Activated CD4-positive, alpha-beta memory T cell treated with anti-CD3 and anti-CD28 coated beads, Interleukin-2, amount 10 ng/mL, durations not matched to agents 7 days and 5 days (primary cell): Measurements from ENCODE around the gene GJC1. TPM values are rescaled to one million over a fixed set of nuclear protein-coding genes. Genes with fewer than 3 reads are reported as not detected.

Source experiments
- CTCF ChIA-PET: fragments of 350-600 bp; sonication (Branson Sonifier 250); formaldehyde crosslinking; loops from one replicate; lab custom pipeline; 2021; ENCODE audit warnings: antibody characterized with exemption, inconsistent platforms; lab: Charles Lee
- POLR2A ChIA-PET: fragments of 350-600 bp; sonication (Branson Sonifier 250); formaldehyde crosslinking; loops from one replicate; lab custom pipeline; 2021; ENCODE audit warnings: antibody characterized with exemption; lab: Charles Lee
- DNase-seq: peaks from one replicate; pipeline ENCODE4 v3.0.0-alpha.2; 2020
- H3K27ac Mint-ChIP-seq: one replicate; pipeline ENCODE4 v1.8.0; 2021; ENCODE audit warnings: mild to moderate bottlenecking, mixed read lengths
- H3K27me3 Mint-ChIP-seq: one replicate; pipeline ENCODE4 v1.8.0; 2021; ENCODE audit warnings: mixed read lengths
- H3K36me3 Mint-ChIP-seq: one replicate; pipeline ENCODE4 v1.8.0; 2021; ENCODE audit warnings: low read depth, mixed read lengths
- H3K4me1 Mint-ChIP-seq: one replicate; pipeline ENCODE4 v1.8.0; 2021; ENCODE audit warnings: mixed read lengths
- H3K4me3 Mint-ChIP-seq: one replicate; pipeline ENCODE4 v1.8.0; 2021; ENCODE audit warnings: mild to moderate bottlenecking, mixed read lengths
- H3K9me3 Mint-ChIP-seq: one replicate; pipeline ENCODE4 v1.8.0; 2021; ENCODE audit warnings: mixed read lengths
- total RNA-seq, 2 experiments: library from RNA; stranded (reverse); gene quantifications; one replicate each; pipeline ENCODE4 v1.2.3, GENCODE V29; 2021

GJC1 gene
- total RNA-seq, 2 experiments from 2014 or later, result 0.78 to 0.88 TPM

DNA sequence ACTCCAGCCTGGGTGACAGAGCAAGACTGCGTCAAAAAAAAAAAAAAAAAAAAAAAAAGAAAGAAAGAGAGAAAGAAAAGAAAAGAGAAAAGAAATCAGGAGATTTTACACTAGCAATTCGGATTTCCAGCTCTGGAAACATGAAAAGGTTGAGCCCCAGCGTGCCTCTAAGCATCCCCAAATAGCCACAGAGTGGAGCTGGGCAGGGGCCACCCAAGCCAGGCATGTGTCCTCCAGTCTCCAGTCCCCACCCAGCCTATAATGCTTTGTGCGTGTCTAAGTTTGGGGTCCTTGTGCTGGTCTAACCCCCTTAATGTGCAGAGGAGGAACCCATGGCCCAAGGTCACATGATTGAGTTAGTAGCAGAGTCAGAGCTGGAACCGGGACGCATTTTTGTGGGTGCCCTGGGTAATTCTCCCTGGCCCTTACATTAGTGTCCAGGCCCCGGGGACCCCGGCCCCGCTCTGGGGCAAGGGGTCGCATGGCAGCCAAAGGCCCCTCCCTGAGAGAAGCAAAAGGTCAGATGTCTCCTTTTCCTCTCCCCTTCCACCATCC is 51.4 kb downstream of the GJC1 start:
- CTCF ChIA-PET, result interaction anchor here (0.6 to 11.7 kb wide), 15 partner anchors 15 to 419 kb away, joined by 3 to 144 read pairs (median 3); partner anchors contain the start of genes ACBD4 and EFTUD2
- Mint-ChIP-seq H3K27ac (no peak overlapping the region), H3K4me3 (peak overlapping the region; percentile 17)

DNA sequence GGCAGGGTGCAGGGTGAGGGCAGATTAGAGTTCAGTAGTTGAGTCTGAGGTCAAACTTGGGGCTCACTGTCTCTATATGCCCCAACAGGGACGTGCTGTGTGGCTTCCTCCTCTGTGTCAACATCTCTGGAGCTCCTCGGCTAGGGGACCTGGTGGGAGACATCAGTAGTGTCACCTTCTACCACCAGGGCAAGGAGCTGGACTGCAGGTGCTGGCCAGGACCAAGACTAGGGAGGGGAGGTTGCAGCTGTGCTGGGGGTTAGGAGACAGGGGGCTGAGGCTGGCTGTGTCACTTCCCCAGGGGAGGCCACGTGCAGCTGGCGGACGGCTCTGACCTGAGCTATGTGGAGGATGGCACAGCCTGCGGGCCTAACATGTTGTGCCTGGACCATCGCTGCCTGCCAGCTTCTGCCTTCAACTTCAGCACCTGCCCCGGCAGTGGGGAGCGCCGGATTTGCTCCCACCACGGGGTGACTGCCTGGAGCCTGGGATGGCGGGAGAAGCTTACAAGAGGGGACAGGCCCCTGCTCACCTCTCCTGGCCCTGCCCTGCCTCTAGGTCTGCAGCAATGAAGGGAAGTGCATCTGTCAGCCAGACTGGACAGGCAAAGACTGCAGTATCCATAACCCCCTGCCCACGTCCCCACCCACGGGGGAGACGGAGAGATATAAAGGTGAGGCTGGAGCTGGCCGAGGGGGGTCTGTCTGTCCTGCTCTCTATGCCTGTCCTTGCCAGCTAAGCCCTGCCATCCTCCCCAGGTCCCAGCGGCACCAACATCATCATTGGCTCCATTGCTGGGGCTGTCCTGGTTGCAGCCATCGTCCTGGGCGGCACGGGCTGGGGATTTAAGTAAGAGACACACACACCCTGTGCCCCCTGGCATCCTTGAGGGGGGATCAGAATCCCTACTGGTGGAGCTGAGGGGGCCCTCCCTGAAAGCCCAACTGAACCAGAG is 52.4 kb downstream of the GJC1 start:
- peaks cover 15% of the 10 kb centered on the region for H3K4me1 Mint-ChIP-seq
- no peak for DNase-seq
- no peaks in the 10 kb centered on the region for H3K9me3 Mint-ChIP-seq
- ChIA-PET POLR2A (interaction anchor here (1.0 to 1.9 kb wide), 2 partner anchors 51 to 121 kb away, joined by 3 to 5 read pairs; partner anchors contain the start of gene EFTUD2), CTCF (interaction anchor here (0.5 to 11.7 kb wide), 11 partner anchors 14 to 437 kb away, joined by 3 to 144 read pairs (median 3); partner anchors contain the start of genes ACBD4 and EFTUD2)
- H3K27ac Mint-ChIP-seq, result no peak overlapping the region
- H3K4me3 Mint-ChIP-seq, result no peak overlapping the region
- peaks cover 8% of the 10 kb centered on the region for H3K27me3 Mint-ChIP-seq
- no peaks in the 10 kb centered on the region for H3K36me3 Mint-ChIP-seq

More for the DNA sequence above, 51.4 kb downstream of the GJC1 start:
- POLR2A ChIA-PET, result interaction anchor here (0.5 to 1.0 kb wide), 2 partner anchors 86 to 120 kb away, joined by 3 read pairs; partner anchors contain the start of gene EFTUD2
- no peaks in the 10 kb centered on the region for H3K9me3 Mint-ChIP-seq
- no peak for DNase-seq
- H3K4me1 Mint-ChIP-seq, result peaks cover 15% of the 10 kb centered on the region
- no peaks in the 10 kb centered on the region for H3K36me3 Mint-ChIP-seq
- peaks cover 8% of the 10 kb centered on the region for H3K27me3 Mint-ChIP-seq

DNA sequence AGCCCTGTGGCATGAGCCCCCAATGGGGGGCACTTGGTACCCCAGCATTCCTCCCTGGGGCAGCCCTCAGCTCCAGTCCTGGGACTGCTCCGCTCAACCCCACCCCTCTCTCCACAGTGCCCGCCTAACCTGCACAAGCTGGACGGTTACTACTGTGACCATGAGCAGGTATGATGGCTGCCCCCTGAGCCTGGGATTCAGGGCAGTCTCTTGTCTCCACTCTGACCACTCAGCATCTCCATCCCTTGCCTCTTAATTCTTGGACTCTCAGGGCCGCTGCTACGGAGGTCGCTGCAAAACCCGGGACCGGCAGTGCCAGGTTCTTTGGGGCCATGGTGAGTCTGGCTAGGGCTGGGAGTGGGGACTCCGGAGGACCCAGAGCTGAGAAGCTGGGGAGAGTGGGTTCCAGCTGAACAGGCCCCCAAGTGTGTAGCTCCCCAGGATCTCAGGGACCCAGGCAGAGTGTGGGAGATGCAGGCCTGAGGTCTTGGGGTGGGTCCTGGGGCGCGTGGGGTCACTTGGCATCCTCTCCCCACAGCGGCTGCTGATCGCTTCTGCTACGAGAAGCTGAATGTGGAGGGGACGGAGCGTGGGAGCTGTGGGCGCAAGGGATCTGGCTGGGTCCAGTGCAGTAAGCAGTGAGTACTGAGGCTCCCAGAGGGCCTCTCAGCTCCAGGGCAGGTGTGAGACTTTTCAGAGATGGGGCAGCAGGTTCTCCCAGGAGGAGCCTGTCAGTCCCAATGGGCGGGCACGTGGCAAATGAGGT is 53.3 kb downstream of the GJC1 start:
- Mint-ChIP-seq H3K36me3 (no peaks in the 10 kb centered on the region), H3K9me3 (no peaks in the 10 kb centered on the region), H3K4me1 (peaks cover 15% of the 10 kb centered on the region), H3K27me3 (peaks cover 8% of the 10 kb centered on the region), H3K27ac (no peak overlapping the region), H3K4me3 (no peak overlapping the region)
- CTCF ChIA-PET, result interaction anchor here (0.5 to 11.7 kb wide), 2 partner anchors 89 to 437 kb away, joined by 3 to 144 read pairs; no protein-coding TSS in a partner anchor
- DNase-seq, result no peak
- POLR2A ChIA-PET, result interaction anchor here (1.3 to 1.9 kb wide), 3 partner anchors 52 to 122 kb away, joined by 3 to 5 read pairs (median 4); partner anchors contain the start of gene EFTUD2

DNA sequence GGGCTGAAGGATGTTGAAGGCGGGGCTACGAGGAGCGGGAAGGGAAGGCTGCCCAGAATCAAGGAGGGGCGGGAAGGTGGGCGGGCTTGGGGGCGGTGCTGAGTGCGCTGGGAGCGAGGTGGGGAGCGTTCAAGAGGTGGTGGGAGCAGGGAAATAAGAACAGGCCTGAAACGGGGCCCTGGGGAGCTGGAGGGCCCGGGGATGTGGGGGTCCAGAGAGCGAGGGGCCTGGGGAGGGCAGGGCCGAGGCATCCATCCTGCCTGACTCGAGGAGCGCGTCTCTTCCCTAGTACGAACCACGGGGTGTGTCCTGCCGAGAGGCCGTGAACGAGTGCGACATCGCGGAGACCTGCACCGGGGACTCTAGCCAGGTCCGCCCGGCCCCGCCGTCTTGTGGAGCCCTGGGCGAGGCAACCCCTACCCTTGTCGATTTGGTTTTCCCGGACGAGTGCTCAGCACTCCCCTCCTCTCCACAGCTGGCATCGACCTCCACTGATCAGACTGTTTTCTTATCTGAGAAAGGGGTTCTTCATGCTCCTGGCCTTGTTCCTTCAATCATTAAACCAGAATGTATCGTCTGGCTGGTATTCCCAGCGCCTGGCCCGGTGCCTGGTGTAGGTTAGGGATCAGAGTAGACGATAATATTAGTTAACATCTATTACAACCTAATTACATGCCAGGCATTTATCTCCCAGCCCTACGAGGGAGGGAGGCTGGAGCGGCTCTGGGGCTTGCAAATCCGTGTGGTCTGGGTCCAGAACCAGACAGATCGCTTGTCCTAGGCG is 54.1 kb downstream of the GJC1 start:
- CTCF ChIA-PET, result interaction anchor here (0.6 to 11.7 kb wide), 14 partner anchors 13 to 359 kb away, joined by 3 to 144 read pairs (median 4); partner anchors contain the start of gene ACBD4
- Mint-ChIP-seq H3K27me3 (peaks cover 8% of the 10 kb centered on the region), H3K4me1 (peaks cover 15% of the 10 kb centered on the region), H3K9me3 (no peaks in the 10 kb centered on the region), H3K36me3 (no peaks in the 10 kb centered on the region), H3K4me3 (peak overlapping the region; percentile 75), H3K27ac (no peak overlapping the region)
- POLR2A ChIA-PET, result interaction anchor here (1.3 to 1.9 kb wide), 4 partner anchors 53 to 245 kb away, joined by 3 to 5 read pairs (median 4); partner anchors contain the start of gene EFTUD2
- DNase-seq, result no peak

DNA sequence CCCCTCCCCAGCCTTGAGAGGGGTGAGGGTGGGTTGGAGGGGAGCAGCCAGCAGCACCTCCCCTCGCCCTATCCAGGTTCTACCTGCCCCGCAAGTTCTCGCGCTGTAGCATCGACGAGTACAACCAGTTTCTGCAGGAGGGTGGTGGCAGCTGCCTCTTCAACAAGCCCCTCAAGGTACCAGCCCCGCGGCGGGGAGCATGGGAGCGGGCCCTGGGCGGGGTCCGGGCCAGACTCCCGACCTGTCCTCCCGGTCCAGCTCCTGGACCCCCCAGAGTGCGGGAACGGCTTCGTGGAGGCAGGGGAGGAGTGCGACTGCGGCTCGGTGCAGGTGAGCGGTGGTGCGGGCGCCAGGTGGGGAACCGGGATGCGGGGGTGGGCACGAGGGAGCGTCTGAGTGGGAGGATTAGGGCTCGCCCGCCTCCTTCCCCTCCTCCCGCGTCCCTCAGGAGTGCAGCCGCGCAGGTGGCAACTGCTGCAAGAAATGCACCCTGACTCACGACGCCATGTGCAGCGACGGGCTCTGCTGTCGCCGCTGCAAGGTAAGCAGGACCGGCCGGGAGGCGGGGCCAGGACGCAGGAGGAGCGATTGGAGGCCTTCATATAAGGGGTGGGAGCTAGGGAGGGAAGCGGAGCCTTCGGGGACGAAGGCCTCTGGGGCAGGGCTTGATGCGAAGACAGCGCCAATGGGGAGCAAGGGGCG is 54.8 kb downstream of the GJC1 start:
- ChIA-PET CTCF (interaction anchor here (0.6 to 11.7 kb wide), 15 partner anchors 13 to 360 kb away, joined by 3 to 144 read pairs (median 4); partner anchors contain the start of gene ACBD4), POLR2A (interaction anchor here (1.3 to 1.9 kb wide), 4 partner anchors 53 to 246 kb away, joined by 3 to 5 read pairs (median 4); partner anchors contain the start of gene EFTUD2)
- peak overlapping the region; percentile 75 for H3K4me3 Mint-ChIP-seq
- H3K27me3 Mint-ChIP-seq, result peaks cover 8% of the 10 kb centered on the region
- H3K9me3 Mint-ChIP-seq, result no peaks in the 10 kb centered on the region
- H3K4me1 Mint-ChIP-seq, result peaks cover 15% of the 10 kb centered on the region
- H3K36me3 Mint-ChIP-seq, result no peaks in the 10 kb centered on the region
- DNase-seq, result peak; percentile 98
- peak overlapping the region; percentile 52 for H3K27ac Mint-ChIP-seq

DNA sequence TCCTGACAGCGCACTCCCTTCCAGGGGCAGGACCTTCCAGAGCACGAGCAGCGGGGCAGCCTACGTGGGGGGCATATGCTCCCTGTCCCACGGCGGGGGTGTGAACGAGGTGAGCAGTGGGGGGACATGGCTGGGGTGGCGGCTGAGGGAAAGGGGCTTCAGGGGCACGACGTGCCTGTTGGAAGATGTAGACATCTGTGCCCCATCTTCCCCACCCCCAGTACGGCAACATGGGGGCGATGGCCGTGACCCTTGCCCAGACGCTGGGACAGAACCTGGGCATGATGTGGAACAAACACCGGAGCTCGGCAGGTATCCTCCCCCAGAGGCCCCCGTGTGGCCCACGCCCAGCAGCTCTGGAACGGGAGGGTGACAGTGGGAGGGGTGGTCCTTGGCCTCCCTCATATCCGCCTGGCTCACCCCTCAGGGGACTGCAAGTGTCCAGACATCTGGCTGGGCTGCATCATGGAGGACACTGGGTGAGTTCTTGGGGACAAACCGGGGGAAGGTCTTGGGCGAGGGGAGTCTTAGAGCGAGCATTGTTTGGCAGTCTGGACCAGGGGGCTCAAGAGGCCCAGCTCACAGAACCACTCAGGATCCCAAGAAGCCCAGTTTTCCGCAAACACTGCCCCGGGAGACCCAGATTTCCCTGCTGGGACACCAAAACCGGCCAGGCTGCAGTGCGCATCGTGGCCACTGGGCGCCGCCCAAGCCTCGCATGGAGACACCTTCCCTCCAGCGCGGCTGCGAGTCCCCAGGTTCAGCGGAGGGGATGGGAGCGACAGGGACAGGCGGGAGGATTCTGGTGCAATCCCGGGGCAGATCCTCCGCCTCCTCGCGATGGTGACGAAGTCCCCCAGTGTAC is 55.6 kb downstream of the GJC1 start:
- Mint-ChIP-seq H3K4me3 (peak overlapping the region; percentile 75), H3K36me3 (no peaks in the 10 kb centered on the region), H3K27ac (peak overlapping the region; percentile 18), H3K4me1 (peaks cover 13% of the 10 kb centered on the region), H3K27me3 (peaks cover 8% of the 10 kb centered on the region), H3K9me3 (no peaks in the 10 kb centered on the region)
- ChIA-PET CTCF (interaction anchor here (1.5 to 11.7 kb wide), 4 partner anchors 81 to 119 kb away, joined by 4 to 144 read pairs (median 12); no protein-coding TSS in a partner anchor), POLR2A (interaction anchor here (1.5 kb wide), 1 partner anchor 247 kb away, joined by 3 read pairs; no protein-coding TSS in a partner anchor)
- DNase-seq, result peak; percentile 88

DNA sequence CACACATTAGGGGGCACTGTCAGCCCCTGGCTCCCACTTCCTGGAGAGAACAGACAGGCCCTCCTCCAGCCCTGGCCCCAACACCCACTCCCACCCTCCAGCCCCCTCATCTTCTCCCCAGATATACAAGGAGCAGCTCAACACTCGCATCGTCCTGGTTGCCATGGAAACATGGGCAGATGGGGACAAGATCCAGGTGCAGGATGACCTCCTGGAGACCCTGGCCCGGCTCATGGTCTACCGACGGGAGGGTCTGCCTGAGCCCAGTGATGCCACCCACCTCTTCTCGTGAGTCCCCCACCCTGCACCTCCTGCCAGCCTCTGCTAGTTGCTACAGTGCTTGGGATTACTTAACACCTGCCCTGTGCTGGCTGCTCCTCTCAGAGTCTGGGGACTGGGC is 56.9 kb downstream of the GJC1 start:
- H3K27ac Mint-ChIP-seq, result no peak overlapping the region
- H3K27me3 Mint-ChIP-seq, result peaks cover 8% of the 10 kb centered on the region
- no peak for DNase-seq
- H3K4me1 Mint-ChIP-seq, result peaks cover 19% of the 10 kb centered on the region
- no peaks in the 10 kb centered on the region for H3K36me3 Mint-ChIP-seq
- no peaks in the 10 kb centered on the region for H3K9me3 Mint-ChIP-seq
- ChIA-PET POLR2A (no interaction called here), CTCF (interaction anchor here (11.7 kb wide), 1 partner anchor 93 kb away, joined by 144 read pairs; no protein-coding TSS in a partner anchor)
- H3K4me3 Mint-ChIP-seq, result no peak overlapping the region

DNA sequence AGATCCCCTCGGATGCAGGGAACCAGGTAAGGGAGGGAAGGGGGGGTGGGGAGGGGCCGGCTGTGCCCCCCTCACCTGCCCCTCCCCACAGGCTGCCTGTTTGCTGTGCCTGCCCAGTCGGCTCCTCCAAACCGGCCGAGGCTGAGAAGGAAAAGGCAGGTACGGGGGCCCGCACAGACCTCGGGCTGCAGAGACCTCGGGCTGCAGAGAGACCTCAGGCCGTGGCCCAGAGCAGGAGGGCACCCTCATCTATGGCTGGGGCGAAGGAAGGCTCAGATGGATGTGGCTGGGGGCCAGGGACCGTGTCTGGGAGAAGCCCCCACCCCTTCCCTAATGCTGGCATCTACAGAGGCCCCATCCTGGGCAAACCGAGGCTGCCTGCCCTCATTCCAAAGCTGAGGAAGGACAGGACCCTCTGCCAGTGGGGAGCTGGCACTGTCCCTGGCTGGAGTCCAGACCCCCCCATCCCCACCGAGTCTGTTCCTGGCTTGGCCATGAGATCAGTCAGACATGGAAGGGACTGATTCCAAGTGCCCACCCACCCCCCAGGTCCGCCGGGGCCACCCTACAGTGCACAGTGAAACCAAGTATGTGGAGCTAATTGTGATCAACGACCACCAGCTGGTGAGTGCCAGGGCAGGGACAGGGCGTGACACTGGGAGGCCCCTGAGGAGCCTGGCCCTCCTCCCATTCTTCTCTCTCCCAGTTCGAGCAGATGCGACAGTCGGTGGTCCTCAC is 57.6 kb downstream of the GJC1 start:
- Mint-ChIP-seq H3K27ac (no peak overlapping the region), H3K9me3 (no peaks in the 10 kb centered on the region), H3K27me3 (peaks cover 4% of the 10 kb centered on the region), H3K4me3 (no peak overlapping the region), H3K4me1 (peaks cover 22% of the 10 kb centered on the region), H3K36me3 (no peaks in the 10 kb centered on the region)
- ChIA-PET CTCF (interaction anchor here (1.1 to 11.7 kb wide), 2 partner anchors 93 to 102 kb away, joined by 3 to 144 read pairs; no protein-coding TSS in a partner anchor), POLR2A (no interaction called here)
- DNase-seq, result no peak

DNA sequence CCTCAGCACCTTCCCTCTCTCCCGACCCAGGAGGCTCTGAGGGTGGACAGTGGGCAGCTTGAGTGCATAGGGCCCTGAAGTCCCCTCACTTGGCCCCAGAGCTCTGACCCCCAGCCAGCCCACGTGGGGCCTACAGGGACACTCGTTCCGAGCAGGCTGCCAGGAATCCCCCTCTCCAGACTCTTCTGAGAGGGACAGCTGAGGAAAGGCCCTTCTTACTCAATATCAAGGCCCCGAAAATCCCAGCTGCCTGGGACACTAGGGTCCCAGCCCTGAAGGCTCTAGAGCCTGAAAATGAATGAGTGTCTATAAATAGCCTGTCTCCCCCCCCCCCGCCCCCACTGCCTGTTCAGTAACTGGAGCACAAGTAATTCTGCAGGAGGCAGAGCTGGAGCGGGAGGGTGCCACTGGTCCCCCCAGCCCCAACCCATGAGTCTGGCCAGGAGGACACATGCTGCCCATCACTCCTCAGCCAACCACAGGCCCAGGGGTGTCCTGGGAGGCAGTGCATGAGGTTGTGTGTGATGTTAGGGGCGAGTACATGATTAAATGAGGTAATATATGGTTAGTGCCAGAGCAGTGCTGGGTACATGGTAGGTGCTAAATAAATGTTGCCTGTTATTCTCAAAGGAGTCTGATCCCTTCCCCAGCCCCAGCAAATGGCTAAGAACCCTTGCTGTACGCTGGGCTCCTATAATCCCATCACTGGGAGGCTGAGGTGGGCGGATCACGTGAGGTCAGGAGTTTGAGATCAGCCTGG is 59.7 kb downstream of the GJC1 start:
- Mint-ChIP-seq H3K4me3 (no peak overlapping the region), H3K36me3 (no peaks in the 10 kb centered on the region), H3K27ac (no peak overlapping the region), H3K4me1 (peaks cover 15% of the 10 kb centered on the region), H3K9me3 (no peaks in the 10 kb centered on the region), H3K27me3 (peaks cover 4% of the 10 kb centered on the region)
- ChIA-PET POLR2A (interaction anchor here (0.5 kb wide), 1 partner anchor 1382 kb away, joined by 3 read pairs; no protein-coding TSS in a partner anchor), CTCF (interaction anchor here (0.6 to 1.0 kb wide), 2 partner anchors 95 to 113 kb away, joined by 3 read pairs; no protein-coding TSS in a partner anchor)
- no peak for DNase-seq
